Memory B cell (primary cell): ENCODE measurements around the gene OR5K1.

Source experiments
- ATAC-seq: fragments of 150-1000 bp; cut with Tn5 transposase; 2 replicates; pipeline ENCODE4 v1.10.0; 2021; ENCODE audit warnings: low read depth, mild to moderate bottlenecking, moderate library complexity
- DNase-seq, 2 donors: peaks; one replicate each; pipeline ENCODE4 v3.0.0; 2022; ENCODE audit warnings: low spot score in 2 of 2
- H3K27ac Mint-ChIP-seq: one replicate; pipeline ENCODE4 v1.8.0; 2022; ENCODE audit warnings: mild to moderate bottlenecking, moderate library complexity, mixed read lengths
- H3K27me3 Mint-ChIP-seq: one replicate; pipeline ENCODE4 v1.8.0; 2022; ENCODE audit warnings: mixed read lengths
- H3K36me3 Mint-ChIP-seq: one replicate; pipeline ENCODE4 v1.8.0; 2022; ENCODE audit warnings: mild to moderate bottlenecking, mixed read lengths
- H3K4me1 Mint-ChIP-seq: one replicate; pipeline ENCODE4 v1.8.0; 2022; ENCODE audit warnings: mixed read lengths
- H3K4me3 Mint-ChIP-seq: one replicate; pipeline ENCODE4 v1.8.0; 2022; ENCODE audit warnings: mild to moderate bottlenecking, moderate library complexity, mixed read lengths
- H3K9me3 Mint-ChIP-seq: one replicate; pipeline ENCODE4 v1.8.0; 2022; ENCODE audit warnings: mixed read lengths

The OR5K1 gene

GRCh38 chr3:98462901-98463300 lies at the start of gene OR5K1:
Gene OR5K1 (plus strand): TSS chr3:98463201. CDS start chr3:98469577, 6,376 bp downstream.
- ATAC-seq (no peak), DNase-seq (no peak)
- Mint-ChIP-seq H3K4me1 (no peaks in the 10 kb centered on the region), H3K27me3 (no peaks in the 10 kb centered on the region), H3K36me3 (no peaks in the 10 kb centered on the region), H3K27ac (no peak within 1 kb of the TSS), H3K4me3 (no peak within 1 kb of the TSS), H3K9me3 (peaks cover 5% of the 10 kb centered on the region)

GRCh38 chr3:98432575-98432974 lies 30.4 kb upstream of the OR5K1 start:
- Mint-ChIP-seq H3K27me3 (no peaks in the 10 kb centered on the region), H3K4me1 (no peaks in the 10 kb centered on the region), H3K4me3 (no peak overlapping the region), H3K27ac (no peak overlapping the region), H3K36me3 (peaks cover 7% of the 10 kb centered on the region), H3K9me3 (peaks cover 15% of the 10 kb centered on the region)
- ATAC-seq: no peak
- no peak for DNase-seq

DNA sequence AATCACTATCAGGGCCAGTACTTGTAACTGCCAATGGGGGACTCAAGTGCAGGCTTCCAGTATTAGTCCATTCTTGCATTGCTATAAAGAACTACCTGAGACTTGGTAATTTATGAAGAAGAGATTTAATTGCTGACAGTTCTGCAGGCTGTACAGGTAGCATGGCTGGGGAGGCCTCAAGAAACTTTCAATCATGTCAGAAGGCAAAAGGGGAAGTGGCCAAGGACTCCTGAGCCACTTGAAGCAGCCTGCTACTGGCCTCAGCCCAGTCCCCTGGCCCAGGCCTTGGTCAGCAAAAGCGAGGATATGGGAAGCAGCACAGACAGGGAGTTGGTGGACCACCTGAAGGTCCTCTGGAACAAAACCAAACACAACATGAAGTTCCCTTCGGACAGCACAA lies 29.2 kb upstream of the OR5K1 start:
- Mint-ChIP-seq H3K4me1 (no peaks in the 10 kb centered on the region), H3K9me3 (peaks cover 13% of the 10 kb centered on the region), H3K27me3 (no peaks in the 10 kb centered on the region), H3K27ac (no peak overlapping the region), H3K36me3 (peaks cover 7% of the 10 kb centered on the region), H3K4me3 (no peak overlapping the region)
- DNase-seq (no peak), ATAC-seq (no peak)

- no peaks in the 10 kb centered on the region for H3K27me3 Mint-ChIP-seq
- no peak for ATAC-seq
- H3K4me3 Mint-ChIP-seq: no peak overlapping the region
- H3K4me1 Mint-ChIP-seq: no peaks in the 10 kb centered on the region
- peaks cover 7% of the 10 kb centered on the region for H3K9me3 Mint-ChIP-seq
- no peak for DNase-seq
- peaks cover 2% of the 10 kb centered on the region for H3K36me3 Mint-ChIP-seq
- H3K27ac Mint-ChIP-seq: no peak overlapping the region
Measured at GRCh38 chr3:98434412-98434811, 28.6 kb upstream of the OR5K1 start.

DNA sequence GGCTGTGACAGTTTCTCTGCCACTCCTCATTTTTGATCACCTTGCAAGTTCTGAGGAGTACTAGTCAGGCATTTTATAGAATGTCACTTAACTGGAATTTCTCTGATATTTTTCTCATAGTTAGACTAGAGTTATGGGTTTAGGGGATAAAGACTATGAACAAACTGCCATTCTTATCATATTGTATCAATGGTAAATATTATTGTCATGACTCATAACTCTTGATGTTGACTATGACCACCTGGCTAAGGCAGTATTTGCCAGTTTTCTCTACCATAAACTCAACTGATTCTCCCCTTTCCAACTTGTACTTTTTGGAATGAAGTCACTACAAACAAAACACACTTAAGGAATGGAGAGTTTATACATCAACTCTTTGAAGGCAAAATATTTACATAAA lies 22.7 kb upstream of the OR5K1 start:
- DNase-seq (no peak), ATAC-seq (no peak)
- Mint-ChIP-seq H3K4me1 (no peaks in the 10 kb centered on the region), H3K36me3 (no peaks in the 10 kb centered on the region), H3K27me3 (no peaks in the 10 kb centered on the region), H3K27ac (no peak overlapping the region), H3K9me3 (no peaks in the 10 kb centered on the region), H3K4me3 (no peak overlapping the region)

GRCh38 chr3:98445949-98446406 lies 17.0 kb upstream of the OR5K1 start:
- Mint-ChIP-seq H3K36me3 (no peaks in the 10 kb centered on the region), H3K27ac (no peak overlapping the region), H3K4me1 (peaks cover 4% of the 10 kb centered on the region), H3K9me3 (peaks cover 2% of the 10 kb centered on the region), H3K4me3 (no peak overlapping the region), H3K27me3 (peaks cover 3% of the 10 kb centered on the region)
- DNase-seq: no peak
- ATAC-seq: peak; percentile 38

DNA sequence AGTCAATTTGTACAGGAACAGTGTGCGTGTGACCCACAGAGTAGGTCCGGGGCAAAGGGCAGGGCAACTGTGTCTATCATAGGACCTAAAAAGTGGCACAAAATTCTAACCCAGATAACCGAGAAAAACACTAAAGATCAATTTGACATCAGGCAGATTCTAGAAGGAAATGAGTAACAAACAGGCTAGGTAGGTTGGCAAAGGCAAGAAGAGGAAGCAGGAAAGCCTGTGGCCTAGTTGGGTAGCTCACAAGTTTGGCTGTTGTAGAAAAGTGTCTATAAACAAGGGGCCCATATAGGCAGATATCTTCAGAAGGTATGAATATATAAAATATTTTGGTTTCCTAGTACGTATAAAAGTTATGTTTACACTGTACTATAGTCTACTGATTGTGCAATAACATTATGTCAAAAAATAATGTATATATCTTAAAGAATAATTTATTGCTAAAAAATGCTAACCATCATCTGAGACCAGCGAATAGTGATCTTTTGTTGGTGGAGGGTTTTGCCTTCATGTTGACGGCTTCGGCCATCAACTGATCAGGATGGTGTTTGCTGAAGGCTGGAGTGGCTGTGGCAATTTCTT lies 13.3 kb upstream of the OR5K1 start:
- H3K9me3 Mint-ChIP-seq: peaks cover 2% of the 10 kb centered on the region
- H3K27ac Mint-ChIP-seq: no peak overlapping the region
- ATAC-seq (no peak), DNase-seq (no peak)
- H3K4me1 Mint-ChIP-seq: peaks cover 4% of the 10 kb centered on the region
- peaks cover 3% of the 10 kb centered on the region for H3K27me3 Mint-ChIP-seq
- H3K36me3 Mint-ChIP-seq: no peaks in the 10 kb centered on the region
- no peak overlapping the region for H3K4me3 Mint-ChIP-seq

GRCh38 chr3:98450372-98450771 lies 12.6 kb upstream of the OR5K1 start:
- H3K4me1 Mint-ChIP-seq: peaks cover 4% of the 10 kb centered on the region
- peaks cover 3% of the 10 kb centered on the region for H3K27me3 Mint-ChIP-seq
- H3K36me3 Mint-ChIP-seq: no peaks in the 10 kb centered on the region
- DNase-seq: no peak
- peaks cover 2% of the 10 kb centered on the region for H3K9me3 Mint-ChIP-seq
- H3K27ac Mint-ChIP-seq: no peak overlapping the region
- H3K4me3 Mint-ChIP-seq: no peak overlapping the region
- ATAC-seq: no peak

DNA sequence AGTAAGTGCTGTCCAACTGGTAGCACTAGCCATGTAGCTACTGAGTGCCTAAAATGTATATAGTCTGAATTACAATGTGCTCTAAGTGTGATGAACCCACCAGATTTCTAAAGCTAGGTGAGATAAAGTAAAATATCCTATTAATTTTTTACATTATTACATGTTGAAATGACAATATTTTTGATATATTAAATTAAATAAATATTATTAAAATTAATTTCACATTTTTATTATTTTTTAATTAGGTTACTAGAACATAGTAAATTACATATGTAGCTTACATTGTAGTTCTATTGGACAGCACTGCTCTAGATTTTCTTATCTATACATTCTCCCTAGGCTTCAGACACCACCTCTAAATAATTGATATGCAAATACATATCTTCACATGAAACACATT lies 9.2 kb upstream of the OR5K1 start:
- Mint-ChIP-seq H3K9me3 (peaks cover 4% of the 10 kb centered on the region), H3K27ac (no peak overlapping the region), H3K36me3 (no peaks in the 10 kb centered on the region), H3K4me3 (no peak overlapping the region), H3K27me3 (no peaks in the 10 kb centered on the region), H3K4me1 (no peaks in the 10 kb centered on the region)
- DNase-seq: no peak
- ATAC-seq: no peak

DNA sequence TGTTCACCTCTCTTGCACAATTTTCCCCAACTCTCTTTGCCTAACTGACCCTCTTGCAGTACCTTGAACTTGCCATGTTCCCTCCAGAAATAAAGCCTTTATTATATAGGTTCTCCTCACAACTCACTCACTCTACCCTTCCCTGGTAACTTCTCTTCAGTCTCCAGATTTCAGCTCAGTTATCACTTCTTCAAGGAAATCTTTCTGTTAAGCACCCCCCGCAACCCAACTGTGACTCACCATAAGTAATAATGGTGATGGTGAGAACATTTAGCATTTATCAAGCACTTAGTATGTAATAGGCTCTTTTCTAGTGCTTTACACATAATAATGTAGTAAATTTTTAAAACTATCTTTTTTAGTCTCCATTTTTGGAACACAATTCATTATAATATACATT lies 8.1 kb upstream of the OR5K1 start:
- Mint-ChIP-seq H3K4me1 (no peaks in the 10 kb centered on the region), H3K4me3 (no peak overlapping the region), H3K27ac (no peak overlapping the region), H3K27me3 (no peaks in the 10 kb centered on the region), H3K9me3 (peaks cover 5% of the 10 kb centered on the region), H3K36me3 (no peaks in the 10 kb centered on the region)
- no peak for DNase-seq
- no peak for ATAC-seq

DNA sequence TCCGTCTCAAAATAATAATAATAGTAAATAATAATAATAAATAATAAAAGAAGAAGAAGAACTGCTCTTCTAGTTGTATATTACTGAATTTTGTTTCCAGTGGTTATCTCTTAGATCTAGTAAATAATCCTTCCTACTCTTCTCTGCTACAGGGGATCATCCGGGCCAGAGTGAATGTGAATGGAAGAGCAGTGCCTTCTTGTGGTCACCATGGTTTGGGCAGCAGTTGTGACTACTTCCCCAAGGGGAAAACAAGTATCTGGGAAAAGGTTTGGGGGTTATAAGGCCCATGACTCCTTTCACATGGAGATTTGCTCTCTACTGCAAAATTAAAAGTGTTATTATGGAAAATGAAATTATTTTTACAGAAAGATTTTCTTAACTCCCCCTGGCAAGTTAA lies 5.5 kb upstream of the OR5K1 start:
- Mint-ChIP-seq H3K9me3 (peaks cover 5% of the 10 kb centered on the region), H3K27ac (no peak overlapping the region), H3K36me3 (no peaks in the 10 kb centered on the region), H3K4me3 (no peak overlapping the region), H3K27me3 (no peaks in the 10 kb centered on the region), H3K4me1 (no peaks in the 10 kb centered on the region)
- no peak for DNase-seq
- ATAC-seq: no peak

DNA sequence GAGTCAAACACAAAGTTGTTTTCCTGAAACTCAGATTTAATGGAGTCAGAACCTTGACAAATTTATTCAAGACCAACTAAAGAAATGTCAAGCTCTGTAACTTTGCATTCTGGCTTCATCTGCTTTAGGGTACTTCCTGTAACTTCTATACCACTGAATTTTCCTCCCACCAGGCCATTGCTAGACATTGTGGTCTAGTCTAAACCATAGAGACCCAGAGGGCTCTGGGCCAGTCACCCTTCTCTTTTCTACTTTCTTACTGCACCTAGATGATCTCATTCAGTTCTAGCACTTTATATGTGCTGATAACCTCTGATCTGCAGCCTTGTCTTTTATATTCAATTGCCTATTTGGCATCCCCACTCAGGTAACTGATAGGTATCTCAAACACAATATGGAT lies 2.8 kb upstream of the OR5K1 start:
- ATAC-seq: no peak
- Mint-ChIP-seq H3K4me3 (no peak overlapping the region), H3K36me3 (no peaks in the 10 kb centered on the region), H3K9me3 (peaks cover 5% of the 10 kb centered on the region), H3K4me1 (no peaks in the 10 kb centered on the region), H3K27ac (no peak overlapping the region), H3K27me3 (no peaks in the 10 kb centered on the region)
- no peak for DNase-seq

- H3K9me3 Mint-ChIP-seq: peaks cover 20% of the 10 kb centered on the region
- no peak overlapping the region for H3K4me3 Mint-ChIP-seq
- peaks cover 17% of the 10 kb centered on the region for H3K27me3 Mint-ChIP-seq
- H3K27ac Mint-ChIP-seq: no peak overlapping the region
- no peak for ATAC-seq
- no peaks in the 10 kb centered on the region for H3K4me1 Mint-ChIP-seq
- DNase-seq: no peak
- H3K36me3 Mint-ChIP-seq: peaks cover 8% of the 10 kb centered on the region
Measured at GRCh38 chr3:98482717-98483482, 19.9 kb downstream of the OR5K1 start.

- H3K27ac Mint-ChIP-seq: no peak overlapping the region
Measured at GRCh38 chr3:98483626-98484025, 20.6 kb downstream of the OR5K1 start.

GRCh38 chr3:98497381-98497780 lies 34.4 kb downstream of the OR5K1 start, which contains the start of gene OR5K2:
Gene OR5K2 (plus strand): TSS chr3:98497681. CDS start chr3:98497681, 0 bp downstream.
- Mint-ChIP-seq H3K9me3 (no peaks in the 10 kb centered on the region), H3K36me3 (no peaks in the 10 kb centered on the region), H3K27me3 (no peaks in the 10 kb centered on the region), H3K4me3 (no peak within 1 kb of the TSS), H3K4me1 (no peaks in the 10 kb centered on the region), H3K27ac (no peak within 1 kb of the TSS)
- ATAC-seq (no peak), DNase-seq (no peak)

More at GRCh38 chr3:98483626-98484025, 20.6 kb downstream of the OR5K1 start:
- Mint-ChIP-seq H3K27me3 (peaks cover 19% of the 10 kb centered on the region), H3K4me1 (no peaks in the 10 kb centered on the region), H3K9me3 (peaks cover 26% of the 10 kb centered on the region), H3K4me3 (no peak overlapping the region), H3K36me3 (peaks cover 11% of the 10 kb centered on the region)
- no peak for DNase-seq
- no peak for ATAC-seq
